ENCODE data around the gene TDRD10.
A peak's percentile ranks its signal among the peaks of the same experiment; 100 is the strongest.

The TDRD10 gene

GRCh38 chr1:154502066-154502743 lies at the start of gene TDRD10, which contains the start of gene SHE:
TDRD10 (plus strand) TSS chr1:154502219; CDS start chr1:154506904, 4,685 bp downstream.
SHE (minus strand) TSS chr1:154502412; CDS start chr1:154502026, 386 bp downstream.
- no peak for DNase-seq

- DNase-seq = no peak
Observed at GRCh38 chr1:154453161-154453560, 48.9 kb upstream of the TDRD10 start.

DNA sequence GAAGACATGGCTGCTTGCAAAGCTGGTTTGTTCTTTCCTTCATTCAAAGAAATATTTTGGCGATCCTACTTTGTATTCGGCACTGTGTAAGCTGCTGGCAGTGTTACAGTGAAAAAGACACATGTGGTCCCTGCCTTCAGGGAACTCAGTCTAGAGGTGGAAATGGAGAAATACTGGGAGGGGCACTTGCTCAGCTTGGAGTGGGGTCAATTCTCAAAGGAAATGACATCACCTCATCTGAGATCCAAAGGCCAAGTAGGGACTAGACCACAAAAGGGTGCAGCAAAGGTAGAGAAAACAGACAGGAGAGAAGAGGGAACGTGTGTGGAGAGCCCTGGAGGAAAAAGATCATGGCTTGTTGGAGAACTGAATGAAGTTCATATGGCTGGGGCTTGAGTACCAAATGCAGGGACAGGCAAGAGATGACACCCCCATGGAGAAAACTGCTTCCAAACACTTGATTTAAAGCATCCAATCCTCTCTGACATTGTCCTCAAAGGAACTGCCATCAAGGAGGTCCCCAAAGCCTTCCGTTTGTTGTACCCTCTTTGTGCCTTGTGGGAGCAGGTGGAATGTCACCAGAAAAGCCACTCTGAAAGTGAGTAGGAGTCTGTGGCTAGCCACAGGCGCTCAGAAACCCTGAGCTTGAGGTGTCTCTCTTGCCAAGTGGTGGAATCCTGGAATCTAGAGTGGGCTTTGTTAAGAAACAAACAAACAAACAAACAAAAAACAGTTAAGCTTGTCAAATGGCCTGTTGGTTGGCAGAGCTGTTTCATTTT lies 48.3 kb upstream of the TDRD10 start:
- DNase-seq = no peak

- no peak for DNase-seq
Observed at GRCh38 chr1:154454386-154455120, 47.5 kb upstream of the TDRD10 start.

DNA sequence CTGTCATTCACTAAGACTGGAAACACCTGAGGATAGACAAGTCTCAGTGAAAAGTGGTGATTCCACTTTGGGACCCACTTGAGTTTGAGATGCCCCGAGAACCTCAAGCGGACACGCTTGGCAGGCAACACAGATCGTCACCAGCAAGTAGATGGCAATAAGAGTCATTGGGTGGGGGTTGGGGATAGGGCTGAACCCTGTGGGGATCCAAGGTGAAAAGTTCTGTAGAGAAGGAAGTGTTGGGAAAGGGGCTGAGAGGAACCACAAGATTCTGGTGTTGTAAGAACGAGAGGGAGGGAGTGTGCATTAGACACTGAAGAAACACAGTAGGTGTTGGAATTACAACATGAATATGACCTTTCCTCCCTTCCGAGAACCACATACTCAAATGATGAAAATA lies 45.4 kb upstream of the TDRD10 start:
- DNase-seq = no peak

GRCh38 chr1:154459080-154459479 lies 42.9 kb upstream of the TDRD10 start:
- DNase-seq = no peak

DNA sequence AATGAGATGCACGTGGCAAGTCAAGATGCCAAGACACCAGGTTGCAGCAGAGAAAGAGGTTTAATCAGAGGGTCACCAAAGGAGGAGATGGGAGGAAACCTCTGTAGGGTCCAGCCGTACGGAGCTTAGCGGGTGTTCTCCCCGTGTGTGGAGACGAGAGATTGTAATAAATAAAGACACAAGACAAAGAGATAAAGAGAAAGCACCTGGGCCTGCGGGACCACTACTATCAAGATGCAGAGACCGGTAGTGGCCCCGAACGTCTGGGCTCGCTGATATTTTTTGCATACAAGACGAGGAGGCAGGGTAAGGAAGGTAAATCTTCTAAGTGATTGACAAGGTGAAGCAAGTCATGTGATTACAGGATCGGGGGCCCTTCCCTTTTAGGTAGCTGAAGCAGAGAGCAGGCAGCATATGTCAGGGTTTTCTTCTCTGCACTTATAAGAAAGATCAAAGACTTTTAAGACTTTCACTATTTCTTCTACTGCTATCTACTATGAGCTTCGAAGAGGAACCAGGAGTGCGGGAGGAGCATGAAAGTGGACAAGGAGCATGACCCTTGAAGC lies 41.2 kb upstream of the TDRD10 start:
- no peak for DNase-seq

DNA sequence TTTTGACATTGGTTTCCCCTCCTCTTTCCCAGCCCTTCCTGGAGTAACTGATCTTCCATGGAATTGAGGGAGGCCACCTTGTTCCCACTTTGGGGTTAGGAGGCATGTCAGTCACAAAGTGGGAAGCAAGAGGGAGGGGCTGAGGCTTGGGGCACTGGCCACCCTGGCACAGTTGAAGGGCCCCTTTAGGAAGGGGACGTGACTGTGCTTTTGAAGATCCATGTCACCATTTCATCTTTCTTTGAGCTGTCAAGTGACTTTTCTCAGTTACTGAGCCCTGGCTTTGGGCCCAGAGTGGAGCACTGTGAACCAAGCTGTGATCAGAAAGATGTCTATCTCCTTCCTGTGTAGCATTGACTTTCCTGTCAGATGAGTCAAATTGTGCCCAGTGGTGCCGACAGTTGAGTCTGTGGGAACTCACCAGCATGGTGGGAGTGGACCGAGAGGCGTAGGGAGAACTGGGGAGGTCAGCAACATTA lies 38.5 kb upstream of the TDRD10 start:
- no peak for DNase-seq

DNA sequence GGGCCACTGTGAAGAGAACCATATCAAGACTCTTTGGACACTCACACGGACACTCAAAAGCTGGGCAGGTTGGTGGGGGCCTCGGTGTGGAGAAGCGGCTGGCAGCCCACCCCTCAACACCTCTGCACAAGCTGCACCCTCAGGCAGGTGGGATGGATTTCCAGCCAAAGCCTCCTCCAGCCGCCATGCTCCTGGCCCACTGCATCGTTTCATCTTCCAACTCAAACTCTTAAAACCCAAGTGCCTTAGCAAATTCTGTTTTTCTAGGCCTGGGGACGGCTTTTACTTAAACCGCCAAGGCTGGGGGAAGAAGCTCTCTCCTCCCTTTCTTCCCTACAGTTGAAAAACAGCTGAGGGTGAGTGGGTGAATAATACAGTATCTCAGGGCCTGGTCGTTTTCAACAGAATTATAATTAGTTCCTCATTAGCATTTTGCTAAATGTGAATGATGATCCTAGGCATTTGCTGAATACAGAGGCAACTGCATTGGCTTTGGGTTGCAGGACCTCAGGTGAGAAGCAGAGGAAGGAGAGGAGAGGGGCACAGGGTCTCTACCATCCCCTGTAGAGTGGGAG lies 36.3 kb upstream of the TDRD10 start:
- DNase-seq = no peak

DNA sequence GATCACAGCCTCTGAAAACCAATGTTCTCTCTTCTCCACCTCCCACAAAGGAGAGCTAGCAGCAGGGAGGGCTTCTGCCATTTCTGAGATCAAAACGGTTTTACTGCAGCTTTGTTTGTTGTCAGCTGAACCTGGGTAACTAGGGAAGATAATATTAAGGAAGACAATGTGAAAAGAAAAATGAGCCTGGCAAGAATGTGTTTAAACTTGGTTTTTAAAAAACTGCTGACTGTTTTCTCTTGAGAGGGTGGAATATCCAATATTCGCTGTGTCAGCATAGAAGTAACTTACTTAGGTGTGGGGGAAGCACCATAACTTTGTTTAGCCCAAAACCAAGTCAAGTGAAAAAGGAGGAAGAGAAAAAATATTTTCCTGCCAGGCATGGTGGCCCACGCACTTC lies 35.8 kb upstream of the TDRD10 start:
- DNase-seq = no peak

DNA sequence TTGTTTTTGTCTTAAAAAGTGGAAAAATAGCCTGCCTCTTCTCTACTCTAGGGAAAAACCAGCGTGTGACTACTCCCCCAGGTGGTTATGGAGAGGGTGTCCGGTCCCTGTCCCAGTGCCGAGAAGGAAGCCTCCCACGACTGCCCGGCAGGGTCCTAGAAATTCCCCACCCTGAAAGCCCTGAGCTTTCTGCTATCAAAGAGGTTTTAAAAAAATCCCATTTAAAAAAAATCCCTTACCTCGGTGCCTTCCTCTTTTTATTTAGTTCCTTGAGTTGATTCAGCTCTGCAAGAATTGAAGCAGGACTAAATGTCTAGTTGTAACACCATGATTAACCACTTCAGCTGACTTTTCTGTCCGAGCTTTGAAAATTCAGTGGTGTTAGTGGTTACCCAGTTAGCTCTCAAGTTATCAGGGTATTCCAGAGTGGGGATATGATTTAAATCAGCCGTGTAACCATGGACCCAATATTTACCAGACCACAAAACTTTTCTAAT lies 35.0 kb upstream of the TDRD10 start:
- no peak for DNase-seq

DNA sequence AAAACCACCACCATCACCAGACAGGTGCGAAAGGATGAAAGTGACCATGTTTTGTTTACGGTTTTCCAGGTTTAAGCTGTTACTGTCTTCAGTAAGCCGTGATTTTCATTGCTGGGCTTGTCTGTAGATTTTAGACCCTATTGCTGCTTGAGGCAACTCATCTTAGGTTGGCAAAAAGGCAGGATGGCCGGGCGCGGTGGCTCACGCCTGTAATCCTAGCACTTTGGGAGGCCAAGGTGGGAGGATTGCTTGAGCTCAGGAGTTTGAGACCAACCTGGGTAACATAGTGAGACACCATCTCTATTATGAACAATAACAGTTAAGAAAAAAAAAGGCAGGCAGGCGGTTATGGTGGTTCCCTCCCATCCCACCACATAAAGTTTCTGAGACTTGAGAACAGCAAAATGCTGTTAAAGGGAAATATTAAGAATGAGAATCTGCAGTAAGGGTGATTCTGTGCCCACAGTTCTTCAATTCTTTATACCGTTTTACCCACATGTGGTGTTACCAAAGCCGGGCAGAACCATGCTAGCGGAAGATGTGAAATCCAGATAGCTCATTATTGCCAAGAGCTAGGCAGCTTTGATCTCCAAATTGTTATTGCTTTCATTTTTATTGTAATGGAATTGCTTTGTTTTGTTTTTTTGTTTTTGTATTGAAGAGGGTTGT lies 34.5 kb upstream of the TDRD10 start:
- DNase-seq = no peak

DNA sequence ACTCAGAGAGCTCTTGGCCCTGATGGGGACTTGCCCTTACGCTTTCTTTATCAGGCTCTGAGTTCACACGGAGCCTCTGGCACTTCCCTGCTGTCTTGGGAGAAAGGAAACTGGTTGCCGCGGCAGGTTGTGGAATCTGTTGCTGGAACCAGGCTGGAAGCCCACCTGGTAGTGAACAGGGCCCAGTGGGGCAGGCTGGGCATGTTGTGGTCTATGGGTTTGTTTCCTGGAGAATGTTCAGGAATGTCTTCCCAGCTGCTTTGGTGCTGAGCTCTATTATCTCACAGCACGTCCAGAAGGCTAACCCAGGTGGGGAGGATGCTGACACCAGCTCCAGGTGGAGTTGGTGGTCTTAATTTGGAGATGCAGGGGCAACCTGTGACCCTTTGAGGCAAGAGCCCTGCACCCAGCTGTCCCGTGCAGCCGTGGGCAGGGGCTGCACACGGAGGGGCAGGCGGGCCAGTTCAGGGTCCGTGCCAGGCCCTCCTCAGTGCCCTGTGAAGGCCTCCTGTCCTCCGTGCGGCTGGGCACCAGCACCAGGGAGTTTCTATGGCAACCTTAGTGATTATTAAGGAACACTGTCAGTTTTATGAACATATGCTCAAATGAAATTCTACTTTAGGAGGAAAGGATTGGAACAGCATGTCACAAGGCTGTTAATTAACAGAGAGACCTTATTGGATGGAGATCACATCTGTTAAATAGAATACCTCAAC lies 33.3 kb upstream of the TDRD10 start:
- no peak for DNase-seq

DNA sequence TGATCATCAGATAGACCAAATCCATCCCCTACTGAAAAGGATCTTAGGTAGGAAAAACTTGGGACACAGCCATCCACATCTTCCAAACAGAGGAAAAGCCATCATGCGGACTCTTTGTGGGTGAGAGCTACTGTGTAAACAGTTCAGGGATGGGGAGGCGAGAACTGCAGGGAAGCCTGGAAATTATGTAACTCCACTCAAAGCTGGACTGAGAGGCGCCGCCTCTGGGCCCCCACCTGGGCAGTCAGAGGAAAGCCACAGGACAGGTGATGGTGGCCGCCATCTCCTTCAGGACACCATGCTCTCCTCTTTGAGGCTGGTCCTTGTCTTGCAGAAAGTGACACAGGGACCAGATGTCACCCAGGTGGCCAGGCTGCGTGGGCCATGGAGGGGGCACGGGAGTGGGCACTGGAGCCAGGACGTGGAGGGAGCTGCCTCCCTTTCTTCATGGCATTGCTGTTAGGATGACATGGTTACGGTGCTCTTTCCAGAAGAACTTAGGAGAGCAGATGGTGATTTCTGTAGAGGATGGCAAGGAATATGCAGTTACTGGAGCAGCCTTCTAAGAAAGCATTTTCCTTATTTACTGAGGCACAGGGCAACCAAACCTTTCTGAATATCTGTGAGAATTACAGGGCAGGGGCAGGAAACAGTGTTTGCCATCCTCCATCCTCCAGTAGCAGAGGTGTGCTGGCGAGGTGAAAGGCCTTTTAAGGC lies 32.0 kb upstream of the TDRD10 start:
- no peak for DNase-seq

GRCh38 chr1:154471304-154471703 lies 30.7 kb upstream of the TDRD10 start:
- no peak for DNase-seq

- DNase-seq = peak; percentile 27
Observed at GRCh38 chr1:154474802-154475201, 27.2 kb upstream of the TDRD10 start.

GRCh38 chr1:154476791-154477190 lies 25.2 kb upstream of the TDRD10 start:
- DNase-seq = no peak

DNA sequence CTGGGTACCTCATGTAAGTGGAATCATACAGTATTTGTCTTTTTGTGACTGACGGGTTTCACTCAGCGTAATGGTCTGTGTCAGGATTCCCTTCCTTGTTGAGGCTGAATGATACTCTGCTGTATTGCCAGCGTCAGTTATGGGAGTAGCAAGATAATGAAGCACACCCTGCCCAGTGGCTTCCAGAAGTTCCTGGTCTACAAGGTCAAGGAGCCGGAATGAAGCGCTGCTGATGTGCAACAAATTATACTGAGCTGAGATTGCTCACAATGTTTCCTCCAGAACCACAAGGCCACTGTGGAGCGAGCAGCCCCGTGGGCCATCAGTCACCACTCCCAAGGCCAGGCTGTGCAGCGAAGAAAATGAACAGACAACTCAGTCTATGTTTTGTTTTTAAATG lies 24.0 kb upstream of the TDRD10 start:
- DNase-seq = no peak

DNA sequence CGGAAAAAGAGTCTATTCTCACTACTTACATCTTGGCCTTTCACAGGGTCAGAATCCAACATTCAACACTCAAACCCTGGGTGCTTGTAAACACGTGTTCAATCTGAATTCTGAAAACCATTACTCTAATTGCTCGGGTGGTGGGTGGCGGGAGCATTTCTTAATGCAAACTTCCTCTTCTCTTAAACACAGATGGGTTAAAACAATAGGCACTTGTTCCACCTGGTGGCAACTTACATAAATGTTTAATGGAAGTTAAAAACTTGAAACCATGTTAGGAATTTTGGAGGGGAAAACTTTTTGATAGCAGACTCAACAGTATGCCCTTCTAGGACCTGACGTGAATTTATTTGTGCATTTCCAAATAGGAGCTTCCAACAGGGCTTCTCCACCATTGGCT lies 23.4 kb upstream of the TDRD10 start:
- DNase-seq = no peak

- DNase-seq = peak; percentile 72
Observed at GRCh38 chr1:154479764-154480421, 22.1 kb upstream of the TDRD10 start.
